Measurements from ENCODE around the gene MAGI2. TPM values are rescaled to one million over a fixed set of nuclear protein-coding genes. Genes with fewer than 3 reads are reported as not detected.

MAGI2 gene
- total RNA-seq, 1 donor from 2014 or later, result 0.38 TPM

DNA sequence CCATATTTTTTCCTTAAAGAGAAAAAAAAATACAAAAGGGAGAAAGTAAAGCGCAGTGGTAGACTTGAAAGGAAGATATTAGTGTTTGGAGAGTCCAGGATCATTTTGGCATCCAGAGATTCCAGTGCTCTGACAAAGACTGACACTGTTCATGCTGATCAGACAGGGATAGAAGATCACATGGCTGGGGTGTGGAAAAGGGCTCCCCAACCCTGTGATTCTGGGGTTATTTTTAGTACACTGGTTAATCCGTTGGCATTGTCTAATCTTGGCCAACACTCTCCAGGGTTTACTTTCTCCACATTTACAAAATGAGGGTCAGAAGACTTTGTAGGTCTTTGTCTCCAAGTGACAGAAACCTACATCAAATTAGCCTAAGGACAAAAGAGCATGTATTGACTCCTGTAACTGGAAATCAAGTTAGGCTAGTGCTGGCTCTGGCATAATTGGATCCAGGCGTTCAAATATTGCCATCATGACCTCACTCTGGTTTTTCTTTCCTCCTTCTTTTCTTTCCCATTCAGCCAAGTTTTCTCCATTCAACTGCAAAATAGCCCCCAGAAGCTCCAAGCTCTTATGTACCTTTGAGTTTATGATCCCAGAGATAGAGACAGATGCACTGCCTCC, 1473.3 kb downstream of the MAGI2 start:
- TF ChIP-seq, protein P1, sequence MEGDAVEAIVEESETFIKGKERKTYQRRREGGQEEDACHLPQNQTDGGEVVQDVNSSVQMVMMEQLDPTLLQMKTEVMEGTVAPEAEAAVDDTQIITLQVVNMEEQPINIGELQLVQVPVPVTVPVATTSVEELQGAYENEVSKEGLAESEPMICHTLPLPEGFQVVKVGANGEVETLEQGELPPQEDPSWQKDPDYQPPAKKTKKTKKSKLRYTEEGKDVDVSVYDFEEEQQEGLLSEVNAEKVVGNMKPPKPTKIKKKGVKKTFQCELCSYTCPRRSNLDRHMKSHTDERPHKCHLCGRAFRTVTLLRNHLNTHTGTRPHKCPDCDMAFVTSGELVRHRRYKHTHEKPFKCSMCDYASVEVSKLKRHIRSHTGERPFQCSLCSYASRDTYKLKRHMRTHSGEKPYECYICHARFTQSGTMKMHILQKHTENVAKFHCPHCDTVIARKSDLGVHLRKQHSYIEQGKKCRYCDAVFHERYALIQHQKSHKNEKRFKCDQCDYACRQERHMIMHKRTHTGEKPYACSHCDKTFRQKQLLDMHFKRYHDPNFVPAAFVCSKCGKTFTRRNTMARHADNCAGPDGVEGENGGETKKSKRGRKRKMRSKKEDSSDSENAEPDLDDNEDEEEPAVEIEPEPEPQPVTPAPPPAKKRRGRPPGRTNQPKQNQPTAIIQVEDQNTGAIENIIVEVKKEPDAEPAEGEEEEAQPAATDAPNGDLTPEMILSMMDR (IDR thresholded peaks at IDR 0.05), result no peak
- Mint-ChIP-seq H3K4me1 (peaks cover 5% of the 10 kb centered on the region), H3K4me3 (no peak overlapping the region), H3K9me3 (no peaks in the 10 kb centered on the region), H3K36me3 (ENCODE audit: low read depth) (no peaks in the 10 kb centered on the region), H3K27ac (no peak overlapping the region), H3K27me3 (peaks cover 2% of the 10 kb centered on the region)
- ATAC-seq (ENCODE audit: low read depth), result no peak
- ChIA-PET CTCF (no interaction called here), POLR2A (no interaction called here)
- intact Hi-C loops (cut with micrococcal nuclease), result no loop called here
- no peak for DNase-seq

DNA sequence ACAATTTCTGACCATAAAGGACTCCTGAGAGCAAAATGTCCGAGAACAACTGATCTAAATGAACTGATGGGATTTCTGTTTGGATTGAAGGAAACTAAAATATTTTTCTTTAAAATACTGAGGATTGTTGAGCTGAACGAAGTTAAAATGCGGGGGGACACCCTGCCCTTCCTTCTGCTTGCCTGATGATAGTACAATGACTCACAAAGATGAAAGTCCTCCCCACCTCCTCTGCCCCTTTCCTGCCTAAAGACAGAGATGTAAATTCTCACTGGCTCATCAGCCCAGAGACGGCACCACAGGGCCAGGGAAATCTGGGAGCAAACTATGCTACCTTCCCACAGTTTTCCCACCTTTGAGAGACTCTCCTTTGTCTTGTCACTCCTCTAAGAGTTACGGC, 1474.2 kb downstream of the MAGI2 start:
- no peaks in the 10 kb centered on the region for H3K36me3 Mint-ChIP-seq (ENCODE audit: low read depth)
- CTCF ChIA-PET, result no interaction called here
- H3K4me3 Mint-ChIP-seq, result no peak overlapping the region
- ATAC-seq (ENCODE audit: low read depth) (no peak), DNase-seq (no peak)
- no peaks in the 10 kb centered on the region for H3K9me3 Mint-ChIP-seq
- H3K27me3 Mint-ChIP-seq, result peaks cover 2% of the 10 kb centered on the region
- POLR2A ChIA-PET, result no interaction called here
- TF ChIP-seq, protein P1 (IDR thresholded peaks at IDR 0.05), result no peak
- H3K4me1 Mint-ChIP-seq, result peaks cover 5% of the 10 kb centered on the region
- intact Hi-C loops (cut with micrococcal nuclease), result no loop called here
- H3K27ac Mint-ChIP-seq, result no peak overlapping the region

DNA sequence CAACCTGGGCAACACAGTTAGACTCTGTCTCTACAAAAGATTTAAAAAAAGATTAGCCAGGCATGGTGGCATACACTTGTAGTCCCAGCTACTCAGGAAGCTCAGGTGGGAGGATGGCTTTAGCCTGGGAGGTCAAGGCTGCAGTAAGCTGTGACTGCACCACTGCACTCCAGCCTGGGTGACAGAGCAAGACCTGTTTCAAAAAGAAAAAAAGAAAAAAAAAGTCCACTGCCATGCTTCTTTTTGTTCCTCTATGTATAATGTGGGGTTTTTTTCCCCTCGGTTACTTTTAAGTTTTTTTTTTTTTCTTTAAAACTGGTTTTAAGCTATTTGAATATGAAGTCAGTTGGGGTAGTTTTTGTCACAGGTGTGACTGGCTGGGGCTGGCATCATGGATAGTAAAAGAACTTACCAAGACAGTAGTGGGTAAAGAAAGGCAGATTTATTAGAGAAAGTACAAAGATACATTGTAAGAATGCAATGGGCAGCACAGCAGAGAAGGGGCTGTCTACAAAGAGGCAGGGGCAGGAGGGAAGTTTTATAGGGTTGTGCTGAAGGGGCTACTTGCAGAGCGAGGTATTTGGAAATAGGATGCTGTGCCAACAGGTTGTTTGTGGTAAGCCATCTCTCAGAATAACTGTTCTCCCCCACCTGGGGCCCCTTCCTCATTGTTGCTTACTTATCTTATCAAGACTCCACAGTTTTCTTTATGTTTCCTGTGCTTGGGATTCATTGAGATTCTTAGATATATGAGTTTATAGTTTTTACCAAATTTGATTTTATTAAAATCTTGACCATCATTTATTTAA, 1477.6 kb downstream of the MAGI2 start:
- Mint-ChIP-seq H3K9me3 (no peaks in the 10 kb centered on the region), H3K27me3 (no peaks in the 10 kb centered on the region), H3K4me1 (peaks cover 5% of the 10 kb centered on the region), H3K4me3 (no peak overlapping the region), H3K27ac (no peak overlapping the region), H3K36me3 (ENCODE audit: low read depth) (no peaks in the 10 kb centered on the region)
- TF ChIP-seq, protein P1 (IDR thresholded peaks at IDR 0.05), result no peak
- ChIA-PET CTCF (no interaction called here), POLR2A (no interaction called here)
- intact Hi-C loops (cut with micrococcal nuclease), result no loop called here
- DNase-seq (no peak), ATAC-seq (ENCODE audit: low read depth) (no peak)

DNA sequence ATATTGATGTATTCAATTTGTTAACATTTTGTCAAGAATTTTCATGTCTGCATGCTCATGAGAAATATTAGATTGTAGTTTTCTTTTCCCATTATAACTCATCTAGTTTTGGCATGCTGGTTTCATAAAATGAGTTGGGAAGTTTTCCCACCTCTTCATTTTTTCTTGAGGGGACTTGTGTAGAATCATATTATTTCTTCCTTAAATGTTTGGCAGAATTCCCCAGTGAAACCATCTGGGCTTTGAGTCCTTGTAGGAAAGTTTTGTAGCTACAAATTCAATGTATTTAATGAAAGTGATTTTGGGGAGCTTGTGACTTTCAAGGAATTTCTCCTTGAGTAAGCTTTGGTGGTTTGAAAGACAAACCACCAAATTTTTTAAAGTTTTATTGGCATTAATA, 1481.7 kb downstream of the MAGI2 start:
- Mint-ChIP-seq H3K27me3 (no peaks in the 10 kb centered on the region), H3K9me3 (no peaks in the 10 kb centered on the region), H3K27ac (no peak overlapping the region), H3K36me3 (ENCODE audit: low read depth) (peaks cover 1% of the 10 kb centered on the region), H3K4me3 (no peak overlapping the region), H3K4me1 (peaks cover 5% of the 10 kb centered on the region)
- ChIA-PET CTCF (no interaction called here), POLR2A (no interaction called here)
- TF ChIP-seq, protein P1 (IDR thresholded peaks at IDR 0.05), result no peak
- intact Hi-C loops (cut with micrococcal nuclease), result no loop called here
- DNase-seq, result no peak
- no peak for ATAC-seq (ENCODE audit: low read depth)

DNA sequence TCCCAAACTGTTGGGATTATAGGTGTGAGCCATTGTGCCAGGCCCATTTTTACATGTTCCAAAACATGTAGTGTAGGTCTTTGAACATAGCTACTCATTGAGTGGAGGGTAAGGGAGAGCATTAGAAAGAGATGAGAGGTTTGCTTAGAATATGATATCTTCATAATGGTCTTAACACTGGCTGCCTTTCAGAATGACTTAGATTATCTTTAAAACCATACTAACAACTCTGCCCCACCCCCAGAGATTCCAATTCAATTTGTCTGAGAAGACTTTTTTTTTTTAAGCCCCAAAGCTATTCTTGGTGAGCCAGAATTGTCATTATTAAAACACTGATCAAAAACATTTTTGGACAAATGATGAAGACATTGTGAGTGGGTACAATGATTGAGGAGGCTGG, 1486.0 kb downstream of the MAGI2 start:
- H3K9me3 Mint-ChIP-seq, result no peaks in the 10 kb centered on the region
- ChIA-PET CTCF (no interaction called here), POLR2A (no interaction called here)
- H3K27ac Mint-ChIP-seq, result no peak overlapping the region
- H3K4me1 Mint-ChIP-seq, result no peaks in the 10 kb centered on the region
- no peak overlapping the region for H3K4me3 Mint-ChIP-seq
- intact Hi-C loops (cut with micrococcal nuclease), result no loop called here
- TF ChIP-seq, protein P1 (IDR thresholded peaks at IDR 0.05), result no peak
- ATAC-seq (ENCODE audit: low read depth) (no peak), DNase-seq (no peak)
- no peaks in the 10 kb centered on the region for H3K27me3 Mint-ChIP-seq
- peaks cover 5% of the 10 kb centered on the region for H3K36me3 Mint-ChIP-seq (ENCODE audit: low read depth)

Measured in activated B cell treated with CpG ODN at 0.5 μM for 24 hours (primary cell).